ENCODE data around the gene PRMT3. TPM values are rescaled to one million over a fixed set of nuclear protein-coding genes. Genes with fewer than 3 reads are reported as not detected.
"Not testable (repeated sequence)": the region's sequence is repeated elsewhere in the genome, so short reads cannot be mapped to it uniquely, and the experiment has no call there.

Gene PRMT3
- total RNA-seq, 1 experiment from 2014 or later = 24.0 TPM

DNA sequence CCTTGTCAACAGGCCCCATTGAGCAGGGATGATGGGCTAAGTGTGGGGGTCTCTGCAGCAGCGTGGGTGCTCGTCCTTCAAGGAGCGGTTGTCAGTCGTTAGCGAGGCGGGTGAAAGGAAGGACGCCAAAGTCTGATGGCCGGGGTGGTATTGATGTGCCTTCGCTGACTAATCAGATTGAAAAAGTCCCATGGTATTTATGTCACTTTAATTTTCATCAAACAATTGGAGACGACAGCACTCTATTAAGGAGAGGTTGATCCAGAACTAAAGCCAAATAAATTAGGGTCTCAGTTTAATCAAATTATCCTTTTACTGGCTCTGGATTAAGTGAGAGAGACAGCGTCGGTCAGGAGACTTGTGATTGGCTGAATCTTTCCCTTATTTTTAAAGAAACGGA is 14.4 kb upstream of the PRMT3 start:
- BruUV-seq (replicated peaks) = no TSS peak
- H3K27ac Mint-ChIP-seq (ENCODE audit: unreplicated experiment) = no peak overlapping the region
- no peaks in the 10 kb centered on the region for H3K27me3 Mint-ChIP-seq (ENCODE audit: unreplicated experiment)
- CTCF ChIA-PET = interaction anchor here (0.6 kb wide), 1 partner anchor 19 kb away, joined by 3 read pairs; no protein-coding TSS in a partner anchor
- TF ChIP-seq, protein P1, sequence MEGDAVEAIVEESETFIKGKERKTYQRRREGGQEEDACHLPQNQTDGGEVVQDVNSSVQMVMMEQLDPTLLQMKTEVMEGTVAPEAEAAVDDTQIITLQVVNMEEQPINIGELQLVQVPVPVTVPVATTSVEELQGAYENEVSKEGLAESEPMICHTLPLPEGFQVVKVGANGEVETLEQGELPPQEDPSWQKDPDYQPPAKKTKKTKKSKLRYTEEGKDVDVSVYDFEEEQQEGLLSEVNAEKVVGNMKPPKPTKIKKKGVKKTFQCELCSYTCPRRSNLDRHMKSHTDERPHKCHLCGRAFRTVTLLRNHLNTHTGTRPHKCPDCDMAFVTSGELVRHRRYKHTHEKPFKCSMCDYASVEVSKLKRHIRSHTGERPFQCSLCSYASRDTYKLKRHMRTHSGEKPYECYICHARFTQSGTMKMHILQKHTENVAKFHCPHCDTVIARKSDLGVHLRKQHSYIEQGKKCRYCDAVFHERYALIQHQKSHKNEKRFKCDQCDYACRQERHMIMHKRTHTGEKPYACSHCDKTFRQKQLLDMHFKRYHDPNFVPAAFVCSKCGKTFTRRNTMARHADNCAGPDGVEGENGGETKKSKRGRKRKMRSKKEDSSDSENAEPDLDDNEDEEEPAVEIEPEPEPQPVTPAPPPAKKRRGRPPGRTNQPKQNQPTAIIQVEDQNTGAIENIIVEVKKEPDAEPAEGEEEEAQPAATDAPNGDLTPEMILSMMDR (IDR thresholded peaks at IDR 0.05; ENCODE audit: unreplicated experiment) = no peak
- intact Hi-C loops (cut with micrococcal nuclease; ENCODE audit: unreplicated experiment) = no loop called here
- H3K4me3 Mint-ChIP-seq (ENCODE audit: low read depth, unreplicated experiment) = no peak overlapping the region
- peaks cover 14% of the 10 kb centered on the region for H3K36me3 Mint-ChIP-seq (ENCODE audit: insufficient read depth, unreplicated experiment)
- no peak for DNase-seq
- H3K9me3 Mint-ChIP-seq (ENCODE audit: low read depth, unreplicated experiment) = no peaks in the 10 kb centered on the region
- H3K4me1 Mint-ChIP-seq (ENCODE audit: low read depth, unreplicated experiment) = peaks cover 14% of the 10 kb centered on the region

DNA sequence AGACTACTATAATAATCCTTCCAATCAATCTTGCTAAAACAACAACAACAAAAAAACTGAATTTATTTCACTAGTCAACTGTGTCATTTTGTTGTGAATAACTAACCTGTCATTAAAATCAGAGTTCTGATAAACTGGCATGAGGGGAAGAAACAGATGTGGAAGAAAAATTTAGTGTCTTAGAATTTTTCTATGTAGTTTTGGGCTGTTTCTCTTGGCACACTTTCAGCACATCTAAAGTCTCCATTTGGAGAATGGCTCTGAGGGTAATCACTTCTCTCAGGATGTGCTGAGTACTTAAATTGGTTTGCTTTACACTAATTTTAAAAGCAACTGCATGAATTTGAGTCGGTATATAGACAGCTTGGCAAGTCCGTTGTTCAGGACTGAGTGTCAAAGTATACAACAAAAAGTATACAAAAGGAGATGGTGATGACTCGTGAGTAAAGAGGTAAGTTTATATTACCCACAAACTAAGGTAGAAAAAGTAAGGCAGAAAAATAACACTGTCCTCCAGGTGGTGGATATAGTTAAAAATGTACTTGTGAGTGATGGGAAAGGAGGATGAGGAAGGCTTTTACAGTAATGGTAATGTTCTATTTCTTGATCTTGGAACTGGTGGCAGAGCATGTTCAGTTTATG is 13.8 kb upstream of the PRMT3 start:
- no peak overlapping the region for H3K27ac Mint-ChIP-seq (ENCODE audit: unreplicated experiment)
- CTCF ChIA-PET = interaction anchor here (0.6 kb wide), 1 partner anchor 238 kb away, joined by 3 read pairs; no protein-coding TSS in a partner anchor
- BruUV-seq (replicated peaks) = no TSS peak
- no peak for DNase-seq
- intact Hi-C loops (cut with micrococcal nuclease; ENCODE audit: unreplicated experiment) = no loop called here
- no peaks in the 10 kb centered on the region for H3K27me3 Mint-ChIP-seq (ENCODE audit: unreplicated experiment)
- peaks cover 14% of the 10 kb centered on the region for H3K36me3 Mint-ChIP-seq (ENCODE audit: insufficient read depth, unreplicated experiment)
- TF ChIP-seq, protein P1 (IDR thresholded peaks at IDR 0.05; ENCODE audit: unreplicated experiment) = no peak
- H3K9me3 Mint-ChIP-seq (ENCODE audit: low read depth, unreplicated experiment) = no peaks in the 10 kb centered on the region
- no peak overlapping the region for H3K4me3 Mint-ChIP-seq (ENCODE audit: low read depth, unreplicated experiment)
- H3K4me1 Mint-ChIP-seq (ENCODE audit: low read depth, unreplicated experiment) = peaks cover 14% of the 10 kb centered on the region

DNA sequence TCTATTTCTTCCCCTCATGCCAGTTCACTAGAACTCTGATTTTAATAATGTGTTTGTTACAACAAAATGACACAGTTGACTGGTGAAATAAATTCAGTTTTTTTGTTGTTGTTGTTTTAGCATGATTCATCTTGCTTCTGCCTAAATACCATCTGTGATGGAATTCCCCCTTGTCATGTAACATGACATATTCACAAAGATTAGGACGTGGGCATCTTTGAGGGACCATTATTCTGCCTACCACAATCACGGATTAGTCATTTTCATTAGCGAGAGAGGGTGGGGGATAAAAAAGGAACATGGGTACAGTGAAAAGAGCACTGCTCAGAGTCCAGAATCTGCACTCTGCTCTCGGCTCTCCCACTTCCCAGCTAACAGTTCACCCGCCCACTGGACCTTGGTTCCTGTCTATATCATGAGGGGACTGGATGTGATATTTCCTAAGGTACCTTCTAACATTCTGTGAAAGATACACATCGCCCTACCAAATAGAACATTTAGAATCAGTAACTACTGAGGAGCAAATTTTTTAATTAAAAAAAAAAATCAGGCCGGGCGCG is 12.7 kb upstream of the PRMT3 start:
- Mint-ChIP-seq H3K4me3 (ENCODE audit: low read depth, unreplicated experiment) (no peak overlapping the region), H3K9me3 (ENCODE audit: low read depth, unreplicated experiment) (no peaks in the 10 kb centered on the region), H3K27ac (ENCODE audit: unreplicated experiment) (peak overlapping the region; percentile 47), H3K4me1 (ENCODE audit: low read depth, unreplicated experiment) (peaks cover 14% of the 10 kb centered on the region), H3K27me3 (ENCODE audit: unreplicated experiment) (no peaks in the 10 kb centered on the region), H3K36me3 (ENCODE audit: insufficient read depth, unreplicated experiment) (peaks cover 14% of the 10 kb centered on the region)
- no TSS peak for BruUV-seq (replicated peaks)
- TF ChIP-seq, protein P1 (IDR thresholded peaks at IDR 0.05; ENCODE audit: unreplicated experiment) = no peak
- no peak for DNase-seq
- CTCF ChIA-PET = no interaction called here
- intact Hi-C loops (cut with micrococcal nuclease; ENCODE audit: unreplicated experiment) = no loop called here

DNA sequence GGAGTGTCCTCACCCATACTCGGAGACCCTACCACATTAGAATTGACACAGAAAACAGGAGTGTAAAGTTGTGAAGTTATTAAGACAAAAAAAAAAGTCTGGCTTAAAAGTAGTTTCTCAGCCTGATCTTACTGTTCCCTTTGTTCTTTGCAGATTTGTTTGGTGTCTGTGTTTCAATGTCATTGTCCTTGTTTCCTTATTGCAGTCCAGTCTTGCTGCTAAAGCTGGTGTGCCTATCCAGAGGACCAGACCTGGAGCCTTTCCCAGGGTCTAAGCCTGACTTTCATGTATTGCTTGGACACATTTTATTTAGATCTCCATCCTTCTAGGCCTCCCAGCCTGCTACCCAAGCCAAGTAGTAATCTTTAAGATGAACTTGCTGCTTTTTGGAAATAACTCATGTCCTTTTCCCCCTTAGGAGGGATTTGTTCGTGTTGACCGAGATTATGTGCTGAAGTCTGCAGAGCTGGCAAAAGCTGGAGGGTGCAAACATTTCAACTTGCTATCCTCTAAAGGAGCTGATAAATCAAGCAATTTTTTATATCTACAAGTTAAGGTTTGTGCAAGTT is 11.3 kb upstream of the PRMT3 start:
- no peak for DNase-seq
- intact Hi-C loops (cut with micrococcal nuclease; ENCODE audit: unreplicated experiment) = no loop called here
- Mint-ChIP-seq H3K27ac (ENCODE audit: unreplicated experiment) (no peak overlapping the region), H3K4me3 (ENCODE audit: low read depth, unreplicated experiment) (no peak overlapping the region), H3K27me3 (ENCODE audit: unreplicated experiment) (no peaks in the 10 kb centered on the region), H3K4me1 (ENCODE audit: low read depth, unreplicated experiment) (peaks cover 14% of the 10 kb centered on the region), H3K36me3 (ENCODE audit: insufficient read depth, unreplicated experiment) (peaks cover 12% of the 10 kb centered on the region), H3K9me3 (ENCODE audit: low read depth, unreplicated experiment) (no peaks in the 10 kb centered on the region)
- TF ChIP-seq, protein P1 (IDR thresholded peaks at IDR 0.05; ENCODE audit: unreplicated experiment) = no peak
- CTCF ChIA-PET = no interaction called here
- BruUV-seq (replicated peaks) = no TSS peak

DNA sequence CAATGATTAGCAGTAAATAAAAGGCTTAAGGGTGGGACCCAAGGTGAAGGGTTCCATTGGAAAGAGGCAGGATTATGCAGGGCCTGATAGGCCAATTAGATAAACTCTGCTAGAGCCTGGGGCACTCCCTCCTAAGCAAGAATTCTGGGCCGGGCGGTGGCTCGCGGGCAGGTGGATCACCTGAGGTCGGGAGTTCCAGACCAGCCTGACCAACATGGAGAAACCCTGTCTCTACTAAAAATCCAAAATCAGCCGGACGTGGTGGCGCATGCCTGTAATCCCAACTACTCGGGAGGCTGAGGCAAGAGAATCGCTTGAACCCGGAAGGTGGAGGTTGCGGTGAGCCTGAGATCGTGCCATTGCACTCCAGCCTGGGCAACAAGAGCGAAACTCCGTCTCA is 1.5 kb upstream of the PRMT3 start:
- intact Hi-C loops (cut with micrococcal nuclease; ENCODE audit: unreplicated experiment); H3K4me1 Mint-ChIP-seq (ENCODE audit: low read depth, unreplicated experiment); H3K4me3 Mint-ChIP-seq (ENCODE audit: low read depth, unreplicated experiment); CTCF ChIA-PET; H3K9me3 Mint-ChIP-seq (ENCODE audit: low read depth, unreplicated experiment); DNase-seq; BruUV-seq (replicated peaks); H3K27me3 Mint-ChIP-seq (ENCODE audit: unreplicated experiment): not testable (repeated sequence)
- peaks cover 34% of the 10 kb centered on the region for H3K36me3 Mint-ChIP-seq (ENCODE audit: insufficient read depth, unreplicated experiment)
- H3K27ac Mint-ChIP-seq (ENCODE audit: unreplicated experiment) = peak overlapping the region; percentile 96
